GM19397 (cell line): Measurements from ENCODE around the gene F2RL2.

Experiments
- ATAC-seq: cut with Tn5 transposase; IDR thresholded peaks from one replicate; pipeline ENCODE4 v1.9.1; 2021; ENCODE audit warnings: mild to moderate bottlenecking, moderate library complexity; ENCODE audit not compliant: unreplicated experiment

F2RL2 gene

DNA sequence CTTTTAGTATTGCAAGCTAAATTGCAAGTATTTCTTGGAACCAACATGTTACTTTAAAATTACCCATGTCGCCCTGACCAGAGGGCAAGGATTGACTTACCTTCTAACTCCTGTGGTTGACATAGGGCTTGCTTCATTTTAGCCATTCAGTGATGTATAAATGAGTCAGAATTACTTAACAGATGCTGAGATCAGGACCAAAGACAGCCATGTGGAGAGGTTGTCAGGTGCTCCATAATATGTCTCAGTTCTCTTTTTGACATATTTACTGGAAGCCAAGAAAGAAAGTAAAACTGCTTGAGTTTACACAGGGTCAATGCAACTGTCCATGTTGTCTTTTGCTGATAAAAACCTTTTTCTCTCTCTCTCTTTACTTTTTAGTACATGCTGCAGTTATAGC is 33.2 kb downstream of the F2RL2 start:
- ATAC-seq: peak; percentile 93

DNA sequence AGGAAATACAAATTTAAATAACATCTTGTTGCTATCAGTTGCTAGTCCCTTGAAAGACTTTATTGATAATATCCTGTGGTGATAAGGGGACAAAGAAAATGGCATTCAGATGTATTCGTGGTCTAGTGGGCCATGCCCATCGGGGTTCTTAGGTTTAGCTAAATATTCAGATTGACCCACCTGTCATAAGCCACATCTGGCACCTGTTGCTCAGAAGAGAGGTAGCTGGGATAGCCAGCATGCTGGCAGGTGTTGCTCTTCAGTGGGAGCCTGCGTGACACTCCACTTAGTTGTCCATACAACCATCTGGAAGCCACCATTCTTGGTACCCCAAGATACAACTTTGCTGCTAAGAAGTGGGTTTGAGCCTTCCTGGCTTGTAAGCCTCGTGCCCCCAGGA is 36.7 kb downstream of the F2RL2 start:
- ATAC-seq: no peak

DNA sequence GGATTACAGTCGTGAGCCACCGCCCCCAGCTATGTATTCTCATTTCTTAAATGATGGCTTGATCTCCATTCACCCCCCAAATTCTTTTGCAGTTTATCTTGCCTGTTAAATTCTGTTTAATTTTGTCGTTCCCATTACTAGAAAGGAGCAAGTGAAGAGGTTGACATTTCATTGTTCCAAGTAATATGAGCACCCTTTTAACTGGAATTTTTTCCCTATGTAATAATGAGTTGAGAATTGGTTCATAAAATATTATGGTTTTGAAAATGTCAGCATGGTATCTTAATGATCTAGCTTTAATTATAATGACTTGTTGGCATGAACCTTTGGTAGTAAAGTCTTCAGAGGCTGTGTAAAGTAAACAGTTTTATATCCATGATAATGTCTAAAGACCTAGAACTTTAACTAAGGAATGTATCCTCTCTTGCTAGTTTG is 37.4 kb downstream of the F2RL2 start:
- ATAC-seq: no peak

DNA sequence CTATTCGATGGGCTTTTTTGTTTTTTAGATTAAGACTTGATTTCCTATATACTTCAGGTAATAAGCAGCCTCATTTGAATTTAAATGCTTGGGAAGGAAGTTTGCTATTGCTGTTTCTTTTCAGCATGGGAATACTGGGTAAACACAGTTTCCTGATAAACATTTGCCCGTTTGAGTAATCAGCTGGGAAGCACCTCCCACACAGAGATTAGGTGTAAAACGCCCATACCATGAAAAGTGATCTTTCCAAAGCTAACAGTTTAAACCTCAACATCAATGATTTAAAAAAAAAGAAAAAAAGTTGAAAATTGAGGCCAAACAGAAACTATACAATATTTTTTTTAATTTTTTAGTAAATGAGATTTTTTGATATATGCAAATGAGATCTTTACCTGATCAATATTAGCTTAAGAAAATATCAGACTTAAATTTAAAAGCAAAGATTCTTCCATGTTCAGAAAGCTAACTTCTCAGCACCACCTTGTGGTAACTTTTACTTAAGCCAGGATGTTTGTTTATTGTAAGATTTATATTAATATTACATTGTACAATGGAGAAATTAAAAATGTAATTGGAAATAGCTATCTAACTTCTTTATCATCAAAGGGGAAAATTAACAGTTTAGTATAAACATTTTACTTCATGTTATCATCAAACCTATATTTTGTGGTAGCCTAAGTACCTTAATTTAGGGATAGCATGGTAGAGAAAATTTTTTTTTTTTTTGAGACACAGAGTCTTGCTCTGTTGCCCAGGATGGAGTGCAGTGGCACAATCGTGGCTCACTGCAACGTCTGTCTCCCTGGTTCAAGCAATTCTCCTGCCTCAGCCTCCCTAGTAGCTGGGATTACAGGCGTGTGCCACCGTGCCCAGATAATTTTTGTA is 39.8 kb downstream of the F2RL2 start:
- no peak for ATAC-seq

DNA sequence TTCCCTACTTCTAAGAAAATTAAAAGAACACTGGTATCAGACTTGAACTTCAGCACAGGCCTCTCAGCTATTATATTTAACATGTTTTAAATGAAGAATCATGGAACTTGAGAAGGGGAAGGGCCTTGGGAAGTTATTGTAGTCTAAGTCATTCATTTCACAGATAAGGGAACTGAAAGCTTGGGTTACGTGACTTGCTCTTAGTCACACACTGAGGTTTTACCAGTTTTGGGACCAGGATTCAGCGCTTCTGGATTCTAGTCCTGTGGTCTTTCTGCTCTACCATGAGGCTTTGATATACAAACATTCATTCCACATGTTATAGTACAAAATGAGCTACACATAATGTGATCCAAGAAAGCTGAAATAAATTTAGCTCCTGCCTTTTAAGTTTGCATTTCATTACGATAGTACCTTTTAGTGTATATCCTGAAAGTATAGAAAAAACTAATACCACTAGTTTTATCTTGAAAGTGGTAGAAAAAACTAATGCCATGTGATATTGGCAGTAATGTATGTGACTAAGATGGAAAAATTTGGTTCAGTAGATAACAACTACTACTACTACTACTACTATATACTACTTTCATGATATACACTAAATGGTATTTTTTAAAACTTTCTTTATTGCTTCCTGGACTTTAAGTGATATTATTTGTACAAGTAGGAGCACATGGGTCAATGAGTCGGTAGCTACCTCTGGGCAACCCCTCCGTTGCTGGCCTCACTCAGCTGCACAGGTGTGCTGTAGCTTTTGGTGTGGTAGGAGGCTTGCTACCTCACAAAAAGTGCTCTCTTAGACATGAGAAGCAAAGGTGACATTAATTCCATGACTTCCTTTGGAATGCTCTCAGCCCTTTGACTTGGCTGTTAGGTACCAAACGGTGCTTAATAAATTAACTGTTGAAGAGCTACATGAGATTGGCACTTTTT is 40.7 kb downstream of the F2RL2 start:
- peak; percentile 83 for ATAC-seq

DNA sequence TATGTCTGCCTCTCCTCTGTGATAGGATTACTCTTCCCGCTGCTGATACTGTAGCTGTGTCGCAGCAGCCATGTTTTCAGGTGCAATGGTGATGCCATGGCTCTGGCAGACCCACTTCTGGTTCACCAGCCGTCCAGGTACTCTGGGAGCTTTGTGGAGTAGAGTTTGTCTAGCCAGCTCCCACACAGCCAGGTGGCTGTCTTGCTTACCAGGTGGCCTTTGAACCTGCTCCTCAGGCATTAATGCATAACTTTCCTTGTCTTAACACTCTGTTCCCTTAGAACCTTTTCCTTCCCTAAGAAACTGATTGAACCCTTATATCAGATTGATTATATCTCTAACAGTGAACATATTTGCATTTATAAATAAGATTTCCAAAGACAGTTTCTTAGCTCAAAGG is 42.2 kb downstream of the F2RL2 start:
- no peak for ATAC-seq

DNA sequence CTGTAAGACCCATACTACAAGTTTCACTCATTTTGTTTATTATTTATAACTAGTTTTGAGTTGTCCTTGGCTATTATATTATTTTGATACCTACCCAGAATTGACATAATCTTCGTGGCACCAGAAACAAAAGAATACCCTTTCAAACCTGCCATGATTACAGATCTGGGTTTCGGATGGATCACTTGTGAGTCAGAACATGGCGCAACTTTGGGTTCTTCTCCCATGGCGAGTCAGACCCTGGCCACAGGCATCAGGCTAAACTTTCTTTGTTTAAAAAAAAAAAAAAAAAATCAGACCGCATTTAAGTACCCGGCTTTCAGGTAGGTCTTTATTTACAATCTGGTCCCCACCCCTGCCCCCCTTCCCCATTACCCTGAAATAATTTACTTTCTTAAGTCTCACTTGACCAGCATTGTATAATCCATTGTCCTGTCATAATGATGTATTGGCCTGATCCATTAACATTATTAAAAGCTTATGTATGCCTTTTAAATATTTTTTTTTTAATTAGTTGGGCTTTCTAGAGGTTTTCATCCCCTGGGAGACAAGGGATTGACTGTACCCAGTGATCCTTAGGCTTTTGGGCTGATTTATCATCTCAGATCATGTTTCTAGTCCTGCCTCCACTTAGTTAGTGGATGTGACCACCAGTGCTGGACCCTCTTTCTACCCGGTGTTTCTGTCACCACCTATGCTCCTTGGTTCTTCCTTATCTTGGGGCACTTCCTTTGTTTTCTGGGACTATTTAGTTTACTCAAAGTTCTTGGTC is 43.9 kb downstream of the F2RL2 start:
- ATAC-seq: no peak

DNA sequence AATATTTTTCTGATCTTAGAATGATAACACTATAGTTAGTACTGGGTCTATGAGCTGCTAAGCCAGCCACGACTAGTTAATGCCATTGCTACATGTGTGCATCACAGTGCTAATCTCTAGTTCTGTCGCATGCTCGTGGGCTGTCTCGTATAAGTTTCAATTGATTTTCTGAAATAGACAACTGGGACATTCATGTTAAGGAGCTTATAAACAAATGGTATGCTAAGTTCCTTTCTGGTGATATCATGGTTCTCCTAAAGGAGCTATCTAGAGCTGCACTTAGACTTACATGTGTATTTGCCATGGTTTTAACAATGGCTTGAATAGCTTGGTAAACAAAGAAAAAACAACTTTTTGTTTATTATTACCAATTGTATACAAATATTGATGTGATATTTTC is 46.2 kb downstream of the F2RL2 start:
- ATAC-seq: no peak

DNA sequence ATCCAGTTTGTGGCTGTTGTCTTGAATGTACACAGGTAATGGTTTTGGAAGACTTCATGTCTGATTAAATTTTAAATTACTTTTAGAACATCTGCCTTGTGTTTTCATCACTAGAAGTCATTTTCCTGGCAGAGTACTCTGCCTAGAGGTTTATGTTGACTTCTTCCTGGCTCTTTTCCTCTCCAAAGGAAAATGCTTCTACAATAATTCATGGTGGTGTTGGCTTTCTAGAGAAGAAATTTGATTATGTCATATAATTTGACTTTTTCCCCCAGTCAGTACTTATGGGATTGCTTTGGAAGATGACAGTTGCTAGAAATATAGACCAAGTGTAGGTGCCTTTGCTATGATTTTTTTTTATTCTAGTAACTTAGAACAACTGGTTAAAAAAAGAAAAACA is 46.8 kb downstream of the F2RL2 start:
- ATAC-seq: no peak

DNA sequence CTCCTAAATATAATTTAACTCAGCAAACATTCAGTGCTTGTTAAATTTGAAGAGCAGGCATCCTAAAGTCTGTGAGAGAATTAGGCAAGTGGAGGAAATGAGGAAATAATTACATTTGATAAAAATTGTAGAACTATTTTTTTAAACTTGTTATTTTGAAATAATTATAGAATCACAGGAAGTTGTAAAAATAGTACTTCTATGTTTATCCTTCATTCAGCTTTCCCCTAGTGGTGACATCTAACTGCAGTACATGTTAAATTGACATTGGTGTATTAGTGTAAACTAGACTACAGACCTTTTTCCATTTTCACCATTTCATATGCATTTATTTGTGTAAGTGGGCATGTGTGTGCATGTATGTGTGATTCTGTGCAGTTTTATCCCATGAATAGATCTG is 51.6 kb downstream of the F2RL2 start:
- no peak for ATAC-seq

DNA sequence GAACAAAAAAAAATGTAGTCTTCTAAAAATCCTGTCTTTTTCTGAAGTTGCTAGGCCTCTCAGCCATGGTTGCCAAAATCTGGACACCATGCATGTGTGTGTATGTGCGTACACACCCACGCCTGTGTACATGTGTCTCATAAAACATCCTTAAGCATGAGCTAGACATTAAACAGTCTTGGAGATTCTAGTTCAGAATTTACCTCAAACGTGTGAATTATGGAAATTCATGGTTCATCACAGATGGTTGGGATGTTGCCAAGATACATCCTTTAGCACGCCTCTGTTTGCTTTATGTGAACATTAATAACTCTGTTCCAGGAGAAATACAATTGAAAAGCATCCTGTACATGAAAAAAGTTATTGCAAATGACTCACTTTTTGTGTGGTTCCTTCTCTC is 53.0 kb downstream of the F2RL2 start:
- no peak for ATAC-seq
